RWPE2 (cell line): Measurements from ENCODE around the gene MAGI1.

Source experiments
- ATAC-seq: fragments of 200-7000 bp; cut with Tn5 transposase; 3 replicates; pipeline ENCODE4 v1.9.1; 2021; ENCODE audit warnings: low read depth
- DNase-seq: peaks from one replicate; pipeline ENCODE4 v3.0.0-alpha.2; 2020; ENCODE audit warnings: low spot score
- H3K27ac ChIP-seq: fragments of 450-650 bp; 2 replicates; pipeline ENCODE4 v1.5.1; 2017; ENCODE audit warnings: mild to moderate bottlenecking; ENCODE audit not compliant: poor library complexity, severe bottlenecking
- H3K27me3 ChIP-seq: fragments of 250-450 bp; sonication (Bioruptor Pico); 2 replicates; pipeline ENCODE4 v1.5.1; 2021; ENCODE audit warnings: mild to moderate bottlenecking, moderate library complexity; ENCODE audit not compliant: insufficient read depth, poor library complexity, severe bottlenecking
- H3K36me3 ChIP-seq: fragments of 250-450 bp; sonication (Bioruptor Pico); 2 replicates; pipeline ENCODE4 v1.5.1; 2020; ENCODE audit warnings: low read depth, mild to moderate bottlenecking, moderate library complexity
- H3K4me1 ChIP-seq: fragments of 250-450 bp; sonication (Bioruptor Pico); 2 replicates; pipeline ENCODE4 v1.5.1; 2021; ENCODE audit warnings: mild to moderate bottlenecking, moderate library complexity; ENCODE audit not compliant: insufficient read depth, poor library complexity, severe bottlenecking
- H3K4me3 ChIP-seq: fragments of 250-450 bp; sonication (Bioruptor Pico); 2 replicates; pipeline ENCODE4 v1.5.1; 2021; ENCODE audit warnings: mild to moderate bottlenecking, moderate library complexity; ENCODE audit not compliant: severe bottlenecking
- H3K9me3 ChIP-seq: fragments of 250-450 bp; sonication (Bioruptor Pico); 2 replicates; pipeline ENCODE4 v1.5.1; 2021; ENCODE audit warnings: mild to moderate bottlenecking, moderate library complexity; ENCODE audit not compliant: severe bottlenecking
- TF ChIP-seq, protein P1 (sequence below): fragments of 450-650 bp; IDR thresholded peaks from one replicate; pipeline ENCODE4 v1.5.1; 2017; ENCODE audit warnings: mild to moderate bottlenecking, moderate library complexity; ENCODE audit not compliant: poor library complexity, severe bottlenecking

Gene MAGI1

GRCh38 chr3:65582012-65582717, 456.6 kb downstream of the MAGI1 start:
- Histone ChIP-seq H3K4me3 (no peak overlapping the region), H3K27me3 (no peaks in the 10 kb centered on the region), H3K36me3 (no peaks in the 10 kb centered on the region), H3K27ac (peak overlapping the region; percentile 9), H3K9me3 (no peaks in the 10 kb centered on the region), H3K4me1 (peaks cover 3% of the 10 kb centered on the region)
- TF ChIP-seq, protein P1, sequence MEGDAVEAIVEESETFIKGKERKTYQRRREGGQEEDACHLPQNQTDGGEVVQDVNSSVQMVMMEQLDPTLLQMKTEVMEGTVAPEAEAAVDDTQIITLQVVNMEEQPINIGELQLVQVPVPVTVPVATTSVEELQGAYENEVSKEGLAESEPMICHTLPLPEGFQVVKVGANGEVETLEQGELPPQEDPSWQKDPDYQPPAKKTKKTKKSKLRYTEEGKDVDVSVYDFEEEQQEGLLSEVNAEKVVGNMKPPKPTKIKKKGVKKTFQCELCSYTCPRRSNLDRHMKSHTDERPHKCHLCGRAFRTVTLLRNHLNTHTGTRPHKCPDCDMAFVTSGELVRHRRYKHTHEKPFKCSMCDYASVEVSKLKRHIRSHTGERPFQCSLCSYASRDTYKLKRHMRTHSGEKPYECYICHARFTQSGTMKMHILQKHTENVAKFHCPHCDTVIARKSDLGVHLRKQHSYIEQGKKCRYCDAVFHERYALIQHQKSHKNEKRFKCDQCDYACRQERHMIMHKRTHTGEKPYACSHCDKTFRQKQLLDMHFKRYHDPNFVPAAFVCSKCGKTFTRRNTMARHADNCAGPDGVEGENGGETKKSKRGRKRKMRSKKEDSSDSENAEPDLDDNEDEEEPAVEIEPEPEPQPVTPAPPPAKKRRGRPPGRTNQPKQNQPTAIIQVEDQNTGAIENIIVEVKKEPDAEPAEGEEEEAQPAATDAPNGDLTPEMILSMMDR: no peak
- ATAC-seq: peak; percentile 77
- DNase-seq: no peak

DNA sequence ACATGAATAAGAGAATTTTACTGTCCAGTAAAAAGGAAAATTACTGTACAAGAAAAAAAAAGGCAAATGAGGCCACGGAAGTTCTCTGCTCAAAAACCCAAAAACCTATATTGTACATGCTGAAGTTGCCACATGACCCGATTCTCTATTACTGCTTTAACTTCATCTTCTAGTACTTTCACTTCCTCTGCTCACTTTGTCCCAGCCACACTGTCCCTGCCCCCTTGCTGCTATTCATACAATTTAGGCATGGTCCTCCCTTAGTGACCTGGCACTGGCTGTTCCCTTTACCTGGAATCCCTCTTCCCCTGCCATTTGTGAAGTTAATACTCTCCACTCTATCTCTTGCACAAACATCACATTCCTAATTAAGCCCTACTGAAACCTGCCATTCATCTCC, 457.4 kb downstream of the MAGI1 start:
- peaks cover 12% of the 10 kb centered on the region for H3K4me1 ChIP-seq
- no peak overlapping the region for H3K4me3 ChIP-seq
- TF ChIP-seq, protein P1: no peak
- H3K27ac ChIP-seq: peak overlapping the region; percentile 9
- DNase-seq: no peak
- no peak for ATAC-seq
- no peaks in the 10 kb centered on the region for H3K9me3 ChIP-seq
- no peaks in the 10 kb centered on the region for H3K36me3 ChIP-seq
- H3K27me3 ChIP-seq: no peaks in the 10 kb centered on the region

- Histone ChIP-seq H3K4me1 (peaks cover 29% of the 10 kb centered on the region), H3K9me3 (no peaks in the 10 kb centered on the region), H3K27ac (no peak overlapping the region), H3K36me3 (no peaks in the 10 kb centered on the region), H3K4me3 (no peak overlapping the region), H3K27me3 (no peaks in the 10 kb centered on the region)
- DNase-seq: no peak
- ATAC-seq: no peak
- TF ChIP-seq, protein P1: no peak
These were observed 459.9 kb downstream of the MAGI1 start for GRCh38 chr3:65578861-65579260.

DNA sequence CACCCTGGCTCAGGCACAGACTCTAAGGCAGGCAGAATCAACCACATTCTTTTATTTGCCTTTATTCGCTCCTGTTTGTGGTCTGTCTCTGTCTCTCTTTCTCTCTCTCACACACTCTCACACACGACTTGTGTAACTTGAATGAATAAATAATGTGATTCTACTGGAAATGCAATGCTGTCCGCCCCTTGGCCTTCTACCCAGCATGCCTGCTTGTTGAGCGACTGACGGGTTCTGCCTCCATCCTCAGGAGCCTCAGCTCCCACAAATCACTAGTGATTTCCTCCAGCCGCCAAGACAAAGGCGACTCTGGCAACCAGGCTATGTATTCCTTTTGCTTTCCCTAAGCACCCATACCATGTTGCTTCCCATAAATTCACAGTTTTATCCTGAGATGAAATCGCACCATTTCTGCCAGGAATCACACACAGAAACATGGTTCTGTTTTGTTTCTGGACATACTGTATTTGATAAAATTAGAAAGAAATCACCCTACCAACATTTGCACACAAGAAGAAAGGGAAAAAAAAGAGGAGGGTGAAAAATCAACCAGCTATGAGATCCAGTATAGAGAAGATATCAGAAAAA, 460.8 kb downstream of the MAGI1 start:
- H3K27me3 ChIP-seq: no peaks in the 10 kb centered on the region
- H3K4me3 ChIP-seq: no peak overlapping the region
- H3K4me1 ChIP-seq: peaks cover 34% of the 10 kb centered on the region
- peak overlapping the region; percentile 61 for H3K27ac ChIP-seq
- TF ChIP-seq, protein P1: no peak
- ATAC-seq (no peak), DNase-seq (no peak)
- no peaks in the 10 kb centered on the region for H3K9me3 ChIP-seq
- H3K36me3 ChIP-seq: no peaks in the 10 kb centered on the region

DNA sequence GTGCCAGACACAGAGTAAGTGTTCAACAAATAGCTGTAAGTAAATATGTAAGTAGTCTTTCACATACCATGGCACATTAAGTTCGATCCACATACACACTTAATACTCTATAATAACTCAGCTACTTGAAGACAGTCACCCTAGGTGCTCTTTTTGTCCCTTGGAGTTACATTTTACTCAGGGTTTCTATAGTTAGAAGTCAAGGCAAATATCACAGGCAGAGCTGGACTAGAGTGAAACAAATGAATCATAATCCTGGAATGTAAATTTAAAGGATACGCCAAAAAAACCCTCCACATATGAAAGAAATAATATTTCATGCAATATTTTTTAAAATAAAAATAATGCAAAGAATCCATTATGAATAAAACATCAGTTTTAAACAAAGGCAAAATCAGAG, 461.8 kb downstream of the MAGI1 start:
- Histone ChIP-seq H3K27ac (peak overlapping the region; percentile 61), H3K4me1 (peaks cover 34% of the 10 kb centered on the region), H3K27me3 (no peaks in the 10 kb centered on the region), H3K4me3 (no peak overlapping the region), H3K9me3 (no peaks in the 10 kb centered on the region), H3K36me3 (no peaks in the 10 kb centered on the region)
- DNase-seq: no peak
- ATAC-seq: peak; percentile 35; the same call in 1 of the 3 replicates
- TF ChIP-seq, protein P1: no peak
